ENCODE measurements around the gene LIMS1.

The LIMS1 gene

GRCh38 chr2:108614659-108615058 is 80.4 kb downstream of the LIMS1 start (continued):
- TF ChIP-seq ZBTB21 (tag by site-specific recombination; IDR thresholded peaks at IDR 0.05), result no peak

- ChIA-PET CTCF (interaction anchor here (0.6 to 4.7 kb wide), 6 partner anchors 8 to 62 kb away, joined by 3 to 38 read pairs (median 4); no protein-coding TSS in a partner anchor), POLR2A (interaction anchor here (0.6 to 0.7 kb wide), 2 partner anchors 12 to 28 kb away, joined by 7 to 9 read pairs; no protein-coding TSS in a partner anchor)
- TF ChIP-seq ZNF426 (tag by site-specific recombination; IDR thresholded peaks at IDR 0.05) (no peak), HOXD13 (CRISPR knock-in tag; IDR thresholded peaks at IDR 0.05; ENCODE audit: borderline replicate concordance) (no peak), ZSCAN16 (tag by site-specific recombination; IDR thresholded peaks at IDR 0.05) (no peak), ZBTB1 (tag by site-specific recombination; IDR thresholded peaks at IDR 0.05) (no peak), ZNF184 (tag by site-specific recombination; IDR thresholded peaks at IDR 0.05) (no peak), GLI2 (tag by site-specific recombination; IDR thresholded peaks at IDR 0.05; ENCODE audit: borderline replicate concordance, low read depth) (no peak), ZNF175 (tag by site-specific recombination; IDR thresholded peaks at IDR 0.05) (no peak), CTCF (tag by site-specific recombination; IDR thresholded peaks at IDR 0.05) (no peak), KLF16 (tag by site-specific recombination; IDR thresholded peaks at IDR 0.05) (no peak), PBX3 (CRISPR knock-in tag; IDR thresholded peaks at IDR 0.05) (no peak), ZNF169 (tag by site-specific recombination; IDR thresholded peaks at IDR 0.05) (no peak), ZNF366 (tag by site-specific recombination; conservative IDR thresholded peaks at IDR 0.05) (no peak), ZNF558 (tag by site-specific recombination; IDR thresholded peaks at IDR 0.05) (no peak), ZNF785 (tag by site-specific recombination; IDR thresholded peaks at IDR 0.05) (no peak), ZNF660 (tag by site-specific recombination; IDR thresholded peaks at IDR 0.05) (no peak), SCRT2 (tag by site-specific recombination; IDR thresholded peaks at IDR 0.05) (no peak), ELK4 (IDR thresholded peaks at IDR 0.05; ENCODE audit: borderline replicate concordance, low read depth, low read length) (no peak)
- Histone ChIP-seq H3K27ac (ENCODE audit: extremely low read depth, low read depth, low read length) (no peak overlapping the region), H3K4me3 (ENCODE audit: low read depth, low read length) (no peak overlapping the region), H3K36me3 (ENCODE audit: control insufficient read depth in 2 of 2, insufficient read depth in 1 of 2, low read length in 2 of 2) (no peaks in the 10 kb centered on the region), H3K4me1 (ENCODE audit: control insufficient read depth, insufficient read depth, low read length) (peaks cover 40% of the 10 kb centered on the region), H3K9me3 (ENCODE audit: control insufficient read depth, insufficient read depth, low read depth, low read length) (no peaks in the 10 kb centered on the region)
Observed at GRCh38 chr2:108615480-108616090, 81.3 kb downstream of the LIMS1 start.

GRCh38 chr2:108616318-108616717 is 82.0 kb downstream of the LIMS1 start:
- H3K9me3 ChIP-seq (ENCODE audit: control insufficient read depth, insufficient read depth, low read depth, low read length), result no peaks in the 10 kb centered on the region
- H3K36me3 ChIP-seq (ENCODE audit: control insufficient read depth in 2 of 2, insufficient read depth in 1 of 2, low read length in 2 of 2), result no peaks in the 10 kb centered on the region
- CTCF ChIA-PET, result interaction anchor here (1.5 to 4.7 kb wide), 4 partner anchors 10 to 20 kb away, joined by 7 to 38 read pairs (median 14); no protein-coding TSS in a partner anchor
- no peak overlapping the region for H3K4me3 ChIP-seq (ENCODE audit: low read depth, low read length)
- H3K27ac ChIP-seq (ENCODE audit: extremely low read depth, low read depth, low read length), result peak overlapping the region; percentile 12; the same call in 1 of the 2 replicates
- POLR2A ChIA-PET, result interaction anchor here (0.6 kb wide), 1 partner anchor 13 kb away, joined by 9 read pairs; no protein-coding TSS in a partner anchor
- H3K4me1 ChIP-seq (ENCODE audit: control insufficient read depth, insufficient read depth, low read length), result peaks cover 40% of the 10 kb centered on the region
- TF ChIP-seq ZNF121 (tag by site-specific recombination; IDR thresholded peaks at IDR 0.05) (peak; percentile 62), SETDB1 (IDR thresholded peaks at IDR 0.05; ENCODE audit: insufficient read length, low read length) (no peak), ZNF211 (tag by site-specific recombination; IDR thresholded peaks at IDR 0.05; ENCODE audit: low read depth) (no peak), GLI2 (tag by site-specific recombination; IDR thresholded peaks at IDR 0.05; ENCODE audit: borderline replicate concordance, low read depth) (no peak), ZNF366 (tag by site-specific recombination; conservative IDR thresholded peaks at IDR 0.05) (no peak), ZNF274 (IDR thresholded peaks at IDR 0.05; ENCODE audit: low read length) (no peak), ZNF274 (tag by site-specific recombination; IDR thresholded peaks at IDR 0.05; ENCODE audit: borderline replicate concordance) (no peak)
